Activated CD4-positive, alpha-beta T cell treated with anti-CD3 and anti-CD28 coated beads, Interleukin-2, amount 50 U/mL, for 48 hours (primary cell): ENCODE data around the gene TMEFF2.

ENCODE experiments used
- DNase-seq, 2 experiments: peaks; one replicate each; pipeline ENCODE4 v3.0.0-alpha.2; 2020

TMEFF2 gene

DNA sequence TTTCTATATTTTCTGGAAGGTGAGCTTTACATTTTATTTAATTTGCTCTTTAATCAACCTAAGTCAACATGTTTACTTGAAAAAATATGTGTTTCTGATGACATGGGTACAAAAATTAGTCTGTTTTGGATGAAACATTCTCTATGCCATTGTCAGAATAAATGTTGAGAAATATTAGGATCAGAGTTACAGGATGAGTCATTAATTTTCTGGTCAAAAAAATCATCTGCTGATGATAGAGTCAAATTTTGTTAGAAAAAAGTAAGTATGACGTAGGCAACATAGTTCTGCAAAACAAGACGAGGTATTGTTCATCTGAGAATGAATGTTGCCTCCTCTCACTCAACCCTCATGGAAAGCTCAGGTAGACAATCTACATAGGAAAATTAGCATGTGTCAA, 240.3 kb downstream of the TMEFF2 start:
- no peak for DNase-seq

DNA sequence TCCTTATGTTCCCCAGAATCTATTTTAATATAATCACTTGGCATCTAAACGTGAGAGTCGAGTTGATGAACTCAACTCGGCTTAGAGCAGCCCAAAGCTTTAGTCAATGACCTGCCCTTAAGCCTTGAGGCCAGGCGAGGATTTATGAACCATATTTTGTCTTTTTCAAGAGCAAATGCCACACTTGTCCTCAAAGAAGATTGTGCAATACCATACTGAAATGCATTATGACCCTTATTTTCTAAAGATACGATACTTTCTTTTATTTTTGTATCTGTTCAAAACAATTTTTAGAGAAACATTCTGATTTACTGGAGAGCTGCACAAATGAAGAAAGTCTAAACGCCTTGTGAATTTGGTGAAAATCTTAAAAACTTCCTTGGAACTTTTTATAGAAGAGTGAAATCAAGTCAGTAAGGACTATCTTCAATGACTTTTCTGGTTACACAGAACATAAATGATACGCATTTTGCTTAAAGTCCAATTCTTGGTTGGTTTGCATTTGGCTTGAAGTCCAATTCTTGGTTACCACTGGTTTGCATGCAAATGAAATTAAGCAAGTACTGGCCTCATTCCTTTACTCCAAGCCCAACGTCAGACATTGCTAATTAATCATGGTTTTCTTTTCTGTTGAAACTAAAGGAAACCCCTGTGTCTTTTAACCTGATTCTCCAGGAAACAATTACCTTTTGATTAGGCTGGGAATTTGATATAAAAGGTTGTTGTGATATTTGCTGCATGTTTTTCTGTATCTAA, 242.0 kb downstream of the TMEFF2 start:
- no peak for DNase-seq

DNA sequence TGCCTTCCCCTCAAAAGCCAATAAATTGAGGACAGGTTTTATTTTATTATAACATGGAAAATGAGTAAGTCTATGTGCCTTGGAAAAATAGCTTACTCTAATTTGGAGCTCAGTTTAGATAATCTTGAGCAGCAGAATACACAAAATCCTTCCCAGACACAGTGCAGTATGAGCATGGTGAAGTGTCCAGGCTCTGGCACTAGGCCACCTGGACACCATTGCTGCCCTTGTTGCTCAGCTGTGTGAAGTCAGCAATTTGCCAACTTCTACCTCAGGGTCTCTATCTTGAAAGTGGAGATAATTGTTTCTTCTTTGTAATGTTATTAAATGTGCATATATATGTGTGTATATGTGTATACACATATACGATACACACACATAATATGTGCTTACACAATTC, 242.9 kb downstream of the TMEFF2 start:
- DNase-seq: no peak

DNA sequence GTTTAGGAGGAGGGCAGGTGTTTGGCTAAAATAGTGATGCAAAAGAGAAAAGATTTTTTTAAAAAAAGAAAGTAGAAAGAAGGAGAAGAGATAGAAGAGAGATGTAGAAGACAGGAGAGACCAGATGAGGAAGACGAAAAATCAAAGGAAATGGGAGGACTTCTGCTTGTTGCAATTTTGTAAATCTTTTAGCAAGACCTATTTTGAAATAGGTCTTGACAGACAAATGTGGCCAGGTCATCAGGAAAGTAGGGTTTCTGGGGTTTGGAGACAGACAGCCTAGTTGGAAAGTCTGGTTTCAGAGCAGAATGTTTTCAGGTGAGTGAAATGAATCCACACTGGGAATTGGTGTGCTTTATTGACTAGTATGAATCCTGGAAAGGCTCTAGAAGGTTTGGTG, 243.4 kb downstream of the TMEFF2 start:
- no peak for DNase-seq

DNA sequence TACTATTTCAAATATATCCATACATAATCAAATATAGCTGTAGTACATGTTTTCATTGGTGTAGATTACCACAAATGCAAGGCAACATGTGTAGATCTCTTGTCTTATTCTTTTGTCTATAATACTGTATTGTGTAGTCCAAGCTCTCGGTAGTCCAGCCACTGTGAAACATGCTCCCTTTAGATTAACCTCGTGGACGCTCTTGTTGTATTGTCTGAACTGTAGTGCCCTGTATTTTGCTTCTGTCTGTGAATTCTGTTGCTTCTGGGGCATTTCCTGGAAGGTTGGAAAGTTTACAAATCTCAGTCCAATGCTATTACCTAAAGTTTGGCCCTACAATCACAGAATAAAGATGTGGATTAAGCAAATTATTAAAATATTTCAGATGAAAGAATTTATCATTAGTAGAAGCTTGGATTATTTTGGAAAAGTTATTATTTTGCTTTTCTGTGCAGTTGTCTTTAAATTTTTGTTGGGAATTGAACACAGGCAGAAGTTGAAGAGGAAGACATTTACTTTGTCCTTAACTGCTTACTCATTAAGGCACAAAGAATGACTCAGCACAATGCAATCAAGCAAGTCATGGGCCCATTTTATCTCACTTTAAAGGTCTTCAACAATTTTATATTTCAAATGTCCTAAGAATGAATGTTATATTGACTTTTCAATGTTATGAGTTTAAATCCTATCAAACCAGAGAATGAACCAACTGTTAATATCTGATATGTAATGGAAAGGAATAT, 244.4 kb downstream of the TMEFF2 start:
- no peak for DNase-seq

DNA sequence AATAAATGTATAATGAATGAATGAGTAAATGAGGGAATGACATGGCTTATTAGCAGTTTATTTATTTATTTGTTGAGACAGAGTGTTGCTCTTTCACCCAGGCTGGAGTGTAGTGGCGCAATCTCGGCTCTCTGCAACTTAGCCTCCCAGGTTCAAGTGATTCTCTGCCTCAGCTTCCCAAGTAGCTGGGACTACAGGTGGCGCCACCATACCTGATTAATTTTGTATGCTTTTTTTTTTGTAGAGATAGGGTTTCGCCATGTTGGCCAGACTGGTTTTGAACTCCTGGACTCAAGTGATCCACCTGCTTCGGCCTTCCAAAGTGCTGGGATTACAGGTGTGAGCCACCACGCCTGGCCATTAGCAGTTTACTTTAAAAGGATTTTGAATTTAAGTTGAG, 247.5 kb downstream of the TMEFF2 start:
- DNase-seq: no peak

DNA sequence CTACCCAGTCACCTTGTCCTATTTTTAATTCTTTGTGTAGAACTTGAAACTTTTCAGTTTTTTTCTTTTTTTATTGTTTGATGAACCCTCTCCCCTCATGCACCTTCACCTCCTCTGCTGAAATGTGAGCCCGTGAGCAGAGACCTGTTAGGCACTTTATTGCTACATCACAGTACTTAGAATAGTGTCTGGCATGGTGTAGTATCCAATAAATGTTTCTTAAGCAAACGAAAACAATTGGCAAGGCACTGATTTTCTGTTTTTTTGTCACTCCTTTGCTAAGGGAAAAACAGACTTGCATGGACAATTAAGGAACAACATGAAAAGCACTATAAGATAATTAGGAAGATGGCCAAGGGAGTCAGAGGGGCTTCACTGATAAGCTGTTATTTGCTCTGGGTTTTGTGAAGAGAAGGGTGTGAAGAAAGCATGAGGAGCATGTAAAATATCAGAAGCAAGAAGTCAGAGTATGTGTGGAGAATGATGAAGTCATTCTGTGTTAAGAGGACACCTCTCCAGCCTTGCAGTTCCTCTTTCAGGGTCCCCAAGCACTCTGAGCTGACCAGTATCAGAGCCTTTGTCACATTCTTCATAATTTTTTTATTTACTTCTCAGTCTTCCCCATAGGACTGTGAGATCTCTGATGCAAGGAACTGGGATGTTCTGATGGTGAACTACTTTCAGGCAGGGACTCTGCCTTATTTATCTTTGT, 248.1 kb downstream of the TMEFF2 start:
- no peak for DNase-seq

DNA sequence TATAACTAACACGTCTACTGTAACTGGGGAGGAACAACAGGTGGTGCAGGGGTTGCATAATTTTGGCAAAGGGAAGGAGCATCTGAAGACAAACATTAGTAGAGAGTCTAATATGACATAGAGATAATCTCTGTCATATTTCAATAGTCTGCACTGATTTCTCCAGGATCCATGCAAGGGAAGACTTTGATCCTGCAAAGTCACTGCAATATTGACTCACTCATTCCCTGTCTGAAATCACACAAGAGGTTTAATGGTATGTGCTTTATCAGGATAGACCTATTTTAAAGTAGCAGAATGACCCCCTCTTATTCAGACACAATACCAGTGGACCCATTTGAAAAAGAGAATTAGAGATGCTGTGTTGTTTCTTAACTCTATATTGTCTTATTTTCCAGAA, 249.1 kb downstream of the TMEFF2 start:
- no peak for DNase-seq

DNA sequence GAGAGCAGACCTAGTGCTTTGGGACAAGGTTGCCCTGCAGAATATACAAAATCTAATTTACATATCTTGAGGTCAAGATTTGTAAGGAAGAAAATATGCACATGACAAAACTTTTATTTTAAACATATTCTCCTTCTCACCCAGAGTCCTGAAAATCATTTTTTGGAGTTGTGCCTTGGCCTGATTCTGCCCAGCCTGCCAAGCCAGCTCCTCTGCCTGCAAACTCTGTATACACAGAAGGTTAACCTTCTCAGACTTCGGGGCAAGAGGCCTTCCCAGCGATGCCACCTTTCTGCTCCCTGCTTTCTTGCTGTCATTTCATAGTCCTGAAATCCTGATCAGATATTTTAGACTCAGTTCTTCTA, 252.0 kb downstream of the TMEFF2 start:
- DNase-seq: no peak

DNA sequence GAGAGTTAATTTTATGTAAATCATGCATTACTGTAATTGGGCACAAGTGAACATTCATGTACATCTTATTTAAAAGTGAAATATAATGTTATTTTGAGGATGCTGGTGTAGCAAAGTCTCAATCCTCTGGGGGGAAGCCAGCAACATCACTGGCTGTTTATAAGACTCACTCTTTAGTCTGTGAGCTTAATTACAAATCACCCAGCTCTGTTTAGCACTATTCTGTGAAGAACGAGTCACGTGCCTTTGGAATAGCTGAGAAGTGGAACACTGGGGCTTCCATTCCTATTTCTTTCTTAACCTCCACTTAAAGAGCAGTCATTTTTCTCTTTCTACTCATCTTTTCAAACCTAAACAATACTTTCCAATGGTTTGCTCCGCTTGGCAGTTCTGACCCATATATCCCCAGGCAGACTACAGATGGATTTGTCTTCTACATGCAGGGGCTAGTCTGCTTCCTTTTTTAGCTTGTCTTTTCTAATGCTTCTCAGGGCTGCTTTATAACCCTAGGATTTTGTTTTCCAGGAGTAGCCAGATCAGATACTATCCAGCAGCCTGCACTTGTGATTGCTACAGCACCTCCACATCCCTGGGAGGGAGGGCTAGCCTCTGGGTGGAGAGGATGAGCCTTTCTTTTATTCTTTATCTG, 252.5 kb downstream of the TMEFF2 start:
- DNase-seq: no peak

DNA sequence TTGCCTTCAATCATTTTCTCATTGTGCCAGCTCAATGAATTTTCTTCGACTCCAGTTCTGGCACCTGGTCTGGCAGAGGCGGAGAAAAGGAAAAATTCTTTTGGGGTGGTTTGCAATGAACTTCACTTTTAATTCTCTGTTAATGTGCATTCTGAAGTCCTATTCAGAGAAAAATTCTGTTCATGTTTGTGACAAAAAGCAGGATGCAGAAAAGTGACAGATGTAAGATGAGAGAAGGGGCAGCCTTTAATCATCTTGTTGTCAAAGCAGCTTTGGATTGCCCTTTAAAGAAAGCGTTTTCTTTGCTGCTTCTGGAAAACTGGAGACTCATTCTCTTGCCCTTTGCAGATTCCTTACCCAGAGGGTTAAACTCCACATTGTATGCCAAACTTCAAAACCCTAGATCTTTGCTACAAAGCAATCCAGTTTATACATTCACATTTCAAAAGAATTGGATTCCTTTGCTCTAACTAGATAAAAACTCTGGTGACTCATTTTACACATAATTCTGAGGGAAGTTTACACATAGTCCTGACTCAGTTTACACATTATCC, 253.3 kb downstream of the TMEFF2 start:
- DNase-seq: no peak

DNA sequence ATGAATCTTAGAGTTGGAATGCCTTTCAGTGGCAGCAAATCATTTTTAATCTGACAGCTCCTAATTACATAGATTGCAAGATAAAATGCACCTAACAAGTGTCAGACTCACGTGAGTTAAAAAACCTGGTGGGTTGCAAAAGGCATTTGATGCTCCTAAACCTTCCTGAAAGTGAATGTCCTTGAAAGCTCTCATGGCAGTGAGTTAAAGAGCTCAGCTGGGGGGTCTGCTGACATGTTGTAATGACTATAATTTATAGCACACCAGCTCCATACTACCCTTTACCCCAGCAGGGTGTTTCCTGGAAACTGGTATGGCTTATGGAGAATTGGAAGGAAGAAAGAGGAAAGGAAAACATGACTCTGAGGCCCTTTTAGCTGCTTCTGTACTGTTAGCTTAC, 256.0 kb downstream of the TMEFF2 start:
- no peak for DNase-seq

DNA sequence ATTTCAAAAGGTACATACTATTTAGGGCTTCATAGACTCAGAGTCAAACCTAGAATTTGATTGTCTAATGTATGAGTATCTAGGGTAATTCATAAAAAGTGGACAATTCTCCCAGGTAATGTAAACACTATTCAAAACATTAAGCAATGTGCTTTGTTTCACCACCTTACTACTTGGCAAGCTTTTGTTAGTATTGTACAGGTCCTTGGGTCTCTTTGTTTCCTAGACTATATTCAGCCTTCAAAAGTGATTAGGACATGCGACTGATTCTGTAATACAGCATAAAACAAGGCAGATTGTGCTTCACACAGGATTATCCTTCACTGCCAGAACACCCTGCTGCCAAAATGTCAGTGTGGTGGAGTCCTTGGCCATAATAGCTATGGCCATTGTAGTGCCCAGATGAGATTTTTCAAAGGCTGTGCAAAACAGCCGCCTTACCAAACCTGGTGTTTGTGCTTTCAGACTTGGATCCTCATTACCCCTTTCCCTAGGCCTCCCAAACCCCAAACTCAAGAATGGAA, 257.8 kb downstream of the TMEFF2 start:
- no peak for DNase-seq

DNA sequence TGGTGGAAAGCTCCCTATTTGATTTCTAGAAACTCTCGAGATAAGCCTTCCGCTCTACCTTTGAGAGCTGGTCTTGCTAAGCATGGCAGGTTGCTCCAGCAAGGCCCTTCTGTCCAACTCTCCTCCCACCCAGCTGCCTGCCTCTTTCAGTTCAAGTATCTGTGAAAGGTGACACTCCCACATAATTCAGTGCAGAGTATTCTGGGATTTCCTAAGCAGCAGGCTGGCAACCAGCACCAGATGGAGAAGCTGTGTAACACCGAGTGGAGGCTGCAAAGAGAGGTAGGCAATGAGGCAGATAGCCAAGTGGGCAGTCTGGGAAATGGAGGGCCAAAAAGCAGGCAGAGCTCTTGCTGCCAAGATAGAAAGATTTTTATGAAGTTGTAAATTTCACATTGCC, 259.5 kb downstream of the TMEFF2 start:
- DNase-seq: no peak

DNA sequence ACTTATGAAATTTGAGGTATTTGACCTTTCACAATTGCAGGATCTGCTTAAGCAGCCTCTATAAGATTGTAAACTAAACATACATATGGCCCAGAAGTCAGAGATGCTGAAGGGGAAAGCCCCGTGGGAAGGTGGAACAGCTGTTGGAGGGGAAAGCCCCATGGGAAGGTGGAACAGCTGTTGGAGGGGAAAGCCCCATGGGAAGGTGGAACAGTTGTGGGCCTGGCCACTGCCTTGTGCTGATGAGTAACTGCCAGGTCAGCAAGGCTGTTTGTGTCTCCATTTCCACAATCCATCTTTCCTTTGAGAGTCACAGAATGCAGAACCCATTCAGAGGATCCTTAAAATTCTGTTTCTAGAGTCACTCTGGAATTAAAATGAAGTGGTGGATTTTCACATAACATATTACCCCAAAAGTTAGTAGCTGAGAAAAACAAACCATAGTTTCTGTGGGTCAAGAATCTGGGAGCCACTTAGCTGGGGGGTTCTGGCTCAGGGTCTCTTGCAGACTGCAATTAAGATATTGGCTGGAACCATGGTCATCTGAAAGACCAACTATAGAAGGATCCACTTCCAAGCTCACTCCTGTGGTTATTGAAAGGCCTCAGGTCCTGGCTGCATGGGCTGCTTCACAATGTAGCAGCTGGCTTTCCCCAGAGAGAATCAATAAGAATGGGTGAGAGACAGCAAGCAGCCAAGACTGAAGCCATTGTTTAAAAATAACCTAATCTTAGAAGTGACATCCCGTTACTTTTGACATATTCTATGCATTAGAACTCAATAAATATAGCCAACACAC, 261.2 kb downstream of the TMEFF2 start:
- peak; percentile 21 to 29 for DNase-seq

DNA sequence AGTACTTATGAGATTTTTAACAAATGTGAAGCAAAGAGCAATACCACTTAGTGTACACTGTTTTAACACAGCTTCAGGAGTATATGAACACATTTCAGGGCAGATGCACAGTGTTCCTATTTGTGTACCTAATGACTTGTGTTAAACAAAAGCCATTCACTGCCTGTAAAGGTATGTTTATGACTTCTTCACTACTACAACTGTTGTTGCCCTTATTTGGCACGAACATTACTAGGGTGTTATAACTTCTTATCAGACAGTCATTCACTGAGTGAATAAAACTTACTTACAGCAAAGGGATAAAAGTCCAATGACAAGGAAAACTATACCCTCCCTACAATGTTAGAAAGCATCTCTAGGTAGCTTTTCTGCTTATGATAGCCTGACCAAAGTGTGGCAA, 262.4 kb downstream of the TMEFF2 start:
- no peak for DNase-seq

DNA sequence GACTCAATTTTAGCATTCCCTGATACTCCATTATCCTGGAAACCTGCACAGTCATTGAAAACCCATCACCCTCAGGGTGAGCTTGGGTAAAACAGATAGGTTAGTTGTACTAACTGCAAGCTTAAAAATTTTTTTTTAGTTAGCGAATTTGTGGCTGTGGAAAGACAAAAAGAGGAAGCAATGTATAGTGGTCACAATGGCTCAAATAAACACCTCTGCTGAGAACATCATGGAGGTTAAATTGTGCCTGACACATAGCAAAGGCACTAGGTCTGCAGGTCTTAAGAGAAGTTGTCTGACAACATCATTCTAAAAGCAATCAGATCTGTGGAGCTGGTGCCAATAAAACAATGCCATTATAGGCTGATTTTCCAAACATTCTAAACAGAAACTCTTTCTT, 263.4 kb downstream of the TMEFF2 start:
- no peak for DNase-seq

DNA sequence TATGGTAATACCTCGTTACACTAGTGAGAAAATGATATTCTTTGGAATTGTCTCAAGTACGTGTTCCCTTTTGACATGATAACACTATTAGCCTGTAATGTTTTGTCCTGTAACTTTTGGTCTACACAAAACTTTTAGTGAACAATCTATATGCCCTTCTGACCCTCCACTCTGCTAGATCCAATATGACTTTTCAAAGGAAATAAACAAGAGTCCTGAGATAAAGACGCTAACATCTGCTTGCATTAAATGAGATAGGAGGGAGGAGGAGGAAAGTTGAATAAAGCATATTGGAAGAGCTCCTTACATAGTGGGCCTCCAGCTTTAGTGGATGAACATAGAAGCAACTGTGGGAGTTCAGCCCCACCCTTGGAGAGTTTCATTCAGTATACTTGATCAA, 264.5 kb downstream of the TMEFF2 start:
- no peak for DNase-seq

DNA sequence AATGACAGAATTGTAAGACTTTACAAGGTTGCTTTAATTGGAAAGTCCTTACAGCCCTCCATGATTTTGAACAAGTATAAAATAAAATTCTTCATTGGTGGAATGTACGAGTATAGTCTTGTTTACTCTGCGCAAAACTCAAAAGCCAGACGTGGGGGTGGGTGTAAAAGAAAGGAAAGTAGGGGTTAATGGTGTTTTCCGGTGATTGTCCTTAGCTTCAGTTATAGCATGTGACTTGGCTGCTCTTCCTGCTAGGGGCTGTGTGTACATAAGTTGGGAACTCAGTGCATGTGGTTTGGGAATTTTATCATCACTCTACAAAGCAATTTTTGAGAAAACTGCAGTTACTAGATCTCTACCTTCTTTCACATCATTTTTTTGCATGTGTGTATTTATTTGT, 265.4 kb downstream of the TMEFF2 start:
- no peak for DNase-seq

DNA sequence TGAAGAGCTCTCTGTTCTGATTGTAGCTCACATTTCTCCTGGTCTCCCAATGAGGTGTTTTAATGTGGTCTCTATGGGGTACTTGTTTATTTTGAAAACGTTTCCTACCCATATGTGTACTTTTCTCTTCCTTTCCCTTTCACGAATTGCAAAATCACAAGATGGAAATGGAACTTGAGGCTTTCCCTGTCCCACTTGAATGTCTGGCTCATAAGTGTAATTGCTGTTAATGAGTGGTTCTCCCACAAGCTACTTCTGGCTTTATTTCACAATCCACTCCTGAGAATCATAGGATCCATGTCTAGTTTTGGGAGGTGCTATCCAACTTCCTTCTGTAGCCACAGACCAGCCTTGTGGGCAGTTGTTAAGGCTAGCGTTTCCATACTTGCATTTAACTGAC, 266.7 kb downstream of the TMEFF2 start:
- DNase-seq: no peak

DNA sequence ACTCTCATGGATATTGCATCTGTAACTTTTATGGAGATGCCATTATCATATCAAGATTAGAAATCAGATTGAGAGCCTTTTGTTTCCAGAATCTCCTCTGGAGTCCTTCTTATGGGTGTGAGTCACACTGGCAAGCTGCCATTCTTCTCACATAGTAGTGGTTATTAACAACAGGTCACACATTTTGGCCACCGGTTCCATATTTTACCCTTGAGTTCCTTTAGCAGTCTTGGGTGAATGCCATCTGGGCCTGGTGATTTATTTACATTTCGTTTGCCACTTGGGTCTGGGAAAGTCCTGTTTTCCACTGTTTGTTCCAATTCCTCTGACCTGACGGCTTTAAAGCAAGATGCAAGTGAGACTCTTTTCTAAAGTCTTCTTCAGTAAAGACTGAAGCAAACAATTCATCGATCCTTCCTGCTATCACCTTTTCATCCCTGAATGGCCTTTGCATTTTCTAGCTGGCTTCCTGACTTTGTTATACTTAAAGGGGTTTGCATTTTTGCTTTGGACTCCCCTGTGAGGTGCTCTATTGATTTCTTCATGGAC, 267.3 kb downstream of the TMEFF2 start:
- DNase-seq: no peak

DNA sequence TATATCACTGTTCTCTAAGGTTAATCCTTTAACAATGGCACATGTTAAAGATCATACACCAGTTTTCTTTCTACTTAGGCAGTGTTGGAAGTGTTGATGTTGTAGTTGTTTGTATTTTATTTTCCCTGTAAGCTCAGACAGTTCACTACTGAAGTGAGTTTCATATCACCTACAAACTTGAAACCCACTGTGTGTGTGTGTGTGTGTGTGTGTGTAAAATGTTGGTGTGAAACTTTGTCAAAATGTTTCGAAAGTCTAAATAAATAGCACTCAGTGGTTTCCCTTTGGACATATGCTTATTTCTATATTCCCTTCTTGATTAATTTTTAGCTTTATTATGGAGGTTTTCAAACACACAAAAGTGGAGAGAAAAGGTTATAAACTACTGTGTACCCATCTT, 268.1 kb downstream of the TMEFF2 start:
- no peak for DNase-seq
